HG02981 (cell line): ENCODE measurements around the gene NTRK2.
"Not testable (repeated sequence)": the region's sequence is repeated elsewhere in the genome, so short reads cannot be mapped to it uniquely, and the experiment has no call there.

Experiments
- ATAC-seq: cut with Tn5 transposase; IDR thresholded peaks from one replicate; pipeline ENCODE4 v1.9.1; 2021; ENCODE audit warnings: mild to moderate bottlenecking, moderate library complexity; ENCODE audit not compliant: unreplicated experiment

NTRK2 gene

GRCh38 chr9:84874596-84874995, 205.1 kb downstream of the NTRK2 start:
- no peak for ATAC-seq

DNA sequence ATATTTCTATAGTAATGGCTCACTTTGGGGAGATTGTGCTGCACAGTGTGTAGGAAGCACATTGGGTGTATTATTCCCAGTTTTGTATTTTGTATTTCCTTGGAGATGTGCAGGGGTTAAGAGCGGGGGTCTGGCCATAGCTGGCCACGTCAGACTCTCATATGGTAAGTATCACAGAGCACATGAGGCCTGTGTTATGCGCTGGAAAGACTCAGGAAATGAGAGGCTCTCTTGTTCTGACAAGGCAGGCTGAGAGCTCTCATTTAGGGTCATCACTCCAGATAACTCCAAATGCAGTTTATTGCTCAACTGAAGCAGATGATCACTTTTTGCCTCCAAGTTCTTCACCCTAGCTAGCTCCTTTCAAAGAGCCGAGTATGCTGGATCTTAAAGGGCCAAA, 205.7 kb downstream of the NTRK2 start:
- no peak for ATAC-seq

- ATAC-seq, result no peak
Observed at GRCh38 chr9:84879631-84880030, 210.1 kb downstream of the NTRK2 start.

DNA sequence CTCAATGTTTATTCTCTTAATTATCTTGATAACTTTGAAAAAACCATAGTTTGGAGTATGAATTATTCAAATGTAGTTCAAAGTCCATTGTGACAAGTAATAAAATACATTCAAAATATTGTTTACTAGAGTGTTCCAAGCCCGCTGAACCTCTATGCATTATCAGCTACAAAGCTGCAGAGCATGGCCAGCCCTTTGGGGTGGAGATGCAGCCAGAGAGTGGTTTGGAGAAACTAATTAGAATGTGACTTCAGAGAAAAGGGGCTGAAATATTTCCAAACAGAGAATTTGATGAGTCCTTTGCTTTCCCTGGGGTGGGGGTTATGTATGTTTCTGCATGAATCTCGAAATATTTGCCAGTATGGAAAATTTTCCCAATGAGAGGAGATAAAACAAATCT, 211.3 kb downstream of the NTRK2 start:
- ATAC-seq, result no peak

DNA sequence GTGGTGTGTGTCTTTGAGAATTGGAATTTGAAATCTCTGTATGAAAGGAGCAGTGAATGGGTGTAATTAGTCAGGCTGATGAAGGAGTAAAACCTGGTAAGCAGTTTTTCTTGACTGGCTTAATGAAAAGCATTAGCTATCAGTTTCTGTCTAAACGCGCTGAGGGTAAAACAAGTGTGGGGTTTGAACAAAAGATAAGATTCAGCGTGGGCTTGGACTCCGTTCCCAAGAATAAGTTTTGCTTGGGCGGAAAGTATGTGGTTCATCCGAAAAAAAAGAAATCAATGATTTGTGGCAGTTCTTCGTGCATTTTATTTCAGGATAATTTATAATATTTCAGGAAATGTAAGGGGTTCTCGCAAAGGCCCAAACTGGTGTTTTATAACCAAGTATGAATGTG, 217.3 kb downstream of the NTRK2 start:
- ATAC-seq, result no peak

DNA sequence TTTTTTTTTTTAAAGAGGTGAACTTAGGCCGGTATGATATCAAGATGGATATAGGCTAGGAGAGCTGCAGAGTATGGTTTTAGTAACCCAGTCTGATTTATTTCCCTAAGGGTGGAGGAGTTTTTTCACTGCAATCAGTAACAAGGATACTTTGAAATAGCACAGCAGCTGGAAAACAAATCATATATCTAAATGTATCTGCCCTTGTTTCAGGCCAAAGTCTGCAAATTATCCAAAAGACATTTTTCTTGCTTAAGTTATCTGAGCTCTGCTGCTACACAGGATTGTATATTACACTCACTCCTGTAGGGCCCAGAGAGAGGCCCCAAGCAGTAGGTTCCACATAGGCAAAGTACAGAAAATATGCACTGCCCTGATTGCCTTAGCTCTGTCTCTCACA, 222.4 kb downstream of the NTRK2 start:
- ATAC-seq, result no peak

- ATAC-seq, result no peak
Observed at GRCh38 chr9:84893419-84894128, 224.0 kb downstream of the NTRK2 start.

DNA sequence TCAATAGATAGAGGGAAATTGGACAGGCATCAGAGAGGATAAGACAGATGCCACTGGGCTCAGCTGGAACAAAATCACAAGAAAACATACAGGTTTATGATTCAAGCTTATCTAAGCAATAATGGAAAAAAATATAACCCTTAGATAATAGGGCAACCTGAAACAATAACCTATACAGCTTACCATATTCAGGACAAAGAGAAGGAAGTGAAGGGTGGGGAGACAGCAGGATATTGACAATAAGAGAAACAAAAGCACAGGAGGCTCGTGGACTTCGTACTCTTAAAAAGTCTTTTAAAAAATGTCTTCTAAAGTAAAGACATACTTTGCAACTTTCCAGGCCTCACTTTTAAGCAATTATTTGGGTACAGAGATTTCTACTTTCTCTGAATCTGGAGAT, 225.3 kb downstream of the NTRK2 start:
- no peak for ATAC-seq

DNA sequence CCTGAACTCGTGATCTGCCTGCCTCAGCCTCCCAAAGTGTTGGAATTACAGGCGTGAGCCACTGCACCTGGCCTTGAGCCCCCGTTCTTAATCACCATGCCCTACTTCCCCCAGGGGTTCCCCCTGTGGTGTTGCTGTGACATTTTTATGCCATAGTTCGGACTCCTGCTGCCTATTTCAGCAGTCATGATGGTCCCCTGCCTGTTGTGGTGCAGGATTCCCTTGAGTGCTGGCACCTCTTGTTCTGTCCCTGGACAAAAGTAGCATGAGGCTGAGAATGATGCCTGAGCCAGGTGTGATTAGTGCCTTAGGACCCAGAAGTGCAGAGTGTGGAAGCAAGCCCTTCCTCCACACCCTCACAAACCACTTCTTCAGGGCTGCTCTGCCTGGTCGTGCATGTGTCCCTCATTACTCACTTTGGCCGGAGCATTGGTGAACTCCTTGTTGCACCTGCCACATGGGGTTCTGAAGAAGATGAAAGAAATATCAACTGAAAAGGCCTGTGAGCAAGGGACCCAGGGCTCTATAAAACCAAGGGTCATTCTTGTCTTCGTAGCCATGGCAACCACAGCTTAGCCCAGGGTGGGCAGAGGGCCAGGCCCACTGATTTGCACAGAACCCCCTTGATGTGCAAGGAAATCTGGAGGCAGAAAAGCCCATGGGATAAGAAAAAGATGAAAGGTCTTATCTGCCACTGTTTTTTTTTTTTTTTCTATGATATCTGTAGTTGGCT, 228.0 kb downstream of the NTRK2 start:
- no peak for ATAC-seq

GRCh38 chr9:84898188-84898587, 228.7 kb downstream of the NTRK2 start:
- ATAC-seq, result no peak

DNA sequence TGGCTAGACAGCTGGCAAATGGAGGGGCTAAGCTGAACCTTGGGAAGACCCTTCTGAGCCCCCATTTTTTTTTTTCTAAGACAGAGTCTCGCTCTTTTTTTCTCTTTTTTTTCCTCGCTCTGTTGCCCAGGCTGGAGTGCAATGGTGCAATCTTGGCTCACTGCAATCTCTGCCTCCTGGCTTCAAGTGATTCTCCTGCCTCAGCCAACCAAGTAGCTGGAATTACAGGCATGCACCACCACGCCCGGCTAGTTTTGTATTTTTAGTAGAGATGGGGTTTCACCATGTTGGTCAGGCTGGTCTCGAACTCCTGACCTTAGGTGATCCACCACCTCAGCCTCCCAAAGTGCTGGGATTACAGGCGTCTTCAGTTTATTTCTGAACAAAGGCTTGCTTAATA, 229.1 kb downstream of the NTRK2 start:
- ATAC-seq, result not testable (repeated sequence)

DNA sequence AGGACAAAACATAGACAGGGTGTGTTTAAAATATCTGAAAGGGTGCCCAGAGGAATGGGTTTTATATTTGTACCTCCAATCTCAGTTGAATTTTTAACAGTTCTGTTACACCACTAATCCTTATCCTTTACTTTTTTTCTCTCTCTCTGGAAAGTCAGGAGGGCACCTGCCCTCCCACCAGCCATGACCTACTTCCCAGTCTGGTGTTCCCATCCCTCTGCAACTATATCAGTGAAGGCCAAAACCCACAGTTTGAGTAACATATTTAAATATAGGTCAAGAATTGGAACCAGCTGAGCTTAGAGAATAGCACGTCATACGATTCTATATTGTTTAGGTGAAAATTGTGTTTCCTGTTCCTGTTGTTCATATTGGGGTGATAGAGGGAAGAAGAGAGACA, 229.8 kb downstream of the NTRK2 start:
- no peak for ATAC-seq

GRCh38 chr9:84900421-84900820, 230.9 kb downstream of the NTRK2 start:
- no peak for ATAC-seq

DNA sequence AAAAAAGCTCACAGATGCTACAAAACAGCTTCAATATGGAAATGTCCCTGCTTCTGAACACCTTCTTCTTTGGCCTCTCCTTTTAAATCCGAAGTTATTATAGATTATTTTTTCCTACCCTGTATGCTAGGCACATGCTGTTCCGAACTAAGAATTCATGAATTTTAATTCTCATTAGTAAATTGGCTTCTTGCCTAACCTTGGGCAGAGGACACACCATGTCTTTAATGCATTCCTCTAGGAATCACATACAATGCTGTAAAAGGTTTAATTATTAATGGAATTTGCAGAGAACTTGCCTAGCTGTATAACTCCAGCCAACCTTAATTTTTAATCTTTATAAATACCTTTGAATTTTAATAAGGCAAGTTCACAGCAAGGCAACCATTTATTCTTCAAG, 234.4 kb downstream of the NTRK2 start:
- no peak for ATAC-seq

- no peak for ATAC-seq
Observed at GRCh38 chr9:84916769-84917168, 247.2 kb downstream of the NTRK2 start.

- no peak for ATAC-seq
Observed at GRCh38 chr9:84917366-84918070, 248.0 kb downstream of the NTRK2 start.

DNA sequence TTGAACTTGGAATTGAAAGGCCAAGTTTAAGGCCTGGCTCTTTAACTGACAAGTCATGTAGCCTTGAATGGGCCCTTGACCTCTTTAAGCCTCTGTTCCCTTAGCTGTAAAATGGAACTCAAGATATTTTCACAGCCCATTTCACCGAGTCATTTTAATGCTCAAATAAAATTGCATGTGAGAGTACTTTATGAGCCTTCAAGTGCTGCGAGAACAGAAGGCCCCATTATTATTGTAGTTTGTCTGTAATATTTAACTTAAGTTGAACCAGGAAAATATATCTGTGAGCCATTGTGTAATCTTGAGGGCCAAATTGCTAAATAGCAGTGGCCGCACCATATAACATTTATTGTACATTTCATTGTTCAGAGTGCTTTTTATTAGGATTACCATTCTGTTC, 249.9 kb downstream of the NTRK2 start:
- no peak for ATAC-seq

DNA sequence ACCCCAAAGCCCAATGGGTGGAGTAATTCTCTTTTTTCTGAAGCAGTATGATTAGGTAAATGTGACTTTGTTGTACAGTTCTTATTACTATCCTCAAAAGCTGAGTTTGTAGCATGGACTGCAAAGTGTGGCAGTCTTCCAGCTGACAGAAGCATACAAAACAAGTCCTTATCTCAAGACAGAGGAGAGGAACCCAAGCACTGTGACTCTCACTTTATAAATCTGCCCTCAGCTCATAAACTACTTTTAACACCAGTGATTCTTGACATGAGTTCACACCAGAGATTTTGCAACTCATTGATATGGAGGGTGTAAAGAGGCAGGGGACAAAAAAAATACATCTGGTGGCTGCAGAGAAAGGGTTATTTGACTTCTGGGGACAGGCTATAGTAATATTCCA, 251.6 kb downstream of the NTRK2 start:
- ATAC-seq, result no peak

DNA sequence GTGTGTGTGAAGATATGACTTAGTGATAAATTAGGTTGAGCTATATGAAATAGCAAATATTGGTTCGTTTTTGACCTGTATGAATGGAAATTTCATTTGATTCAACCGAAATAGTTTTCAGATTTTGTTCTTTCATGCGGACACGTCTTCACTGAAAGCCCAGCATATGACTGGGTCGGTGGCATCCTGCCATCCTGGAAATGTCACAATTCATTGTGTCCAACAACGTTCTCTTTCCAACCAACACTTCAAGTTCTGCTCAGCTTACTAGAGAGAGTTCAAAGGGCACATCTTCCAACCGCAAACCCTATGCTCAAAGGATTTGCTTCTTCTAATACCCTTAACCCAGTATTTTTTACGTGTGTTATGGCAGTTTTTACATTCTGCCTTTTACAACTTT, 252.5 kb downstream of the NTRK2 start:
- no peak for ATAC-seq

DNA sequence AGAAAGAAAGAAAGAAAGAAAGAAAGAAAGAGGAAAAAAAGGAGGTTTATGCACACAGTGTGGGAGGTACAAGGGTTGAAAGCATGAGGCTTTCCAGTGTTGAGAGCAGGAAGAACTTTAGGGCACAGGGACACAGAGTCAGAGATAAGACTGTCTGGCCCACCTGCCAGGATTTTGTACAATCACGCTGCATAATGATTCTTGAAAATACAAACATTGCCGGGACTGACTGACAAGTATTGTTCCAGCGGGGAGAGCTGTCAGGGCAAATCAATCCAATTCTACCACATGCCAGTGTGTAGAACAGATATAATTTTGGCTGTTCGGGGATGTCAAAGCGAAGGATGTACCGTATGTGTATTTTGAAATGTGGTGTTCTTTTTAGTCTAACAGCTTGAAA, 254.7 kb downstream of the NTRK2 start:
- ATAC-seq, result no peak

- ATAC-seq, result no peak
Observed at GRCh38 chr9:84925225-84925872, 255.8 kb downstream of the NTRK2 start.

- ATAC-seq, result no peak
Observed at GRCh38 chr9:84926793-84927192, 257.3 kb downstream of the NTRK2 start.
